HepG2 (cell line): ENCODE data around the gene TSNAX. TPM values are rescaled to one million over a fixed set of nuclear protein-coding genes. Genes with fewer than 3 reads are reported as not detected.

Experiments used
- CAMTA2 ChIP-seq: sonication (generic); formaldehyde crosslinking; IDR thresholded peaks from 2 replicates; pipeline ENCODE4 v1.4.0; 2020; ENCODE audit warnings: mild to moderate bottlenecking, missing genetic modification reagents, borderline replicate concordance
- EHMT2 ChIP-seq: fragments of 200-600 bp; sonication (generic); IDR thresholded peaks from 2 replicates; pipeline ENCODE4 v1.7.0; 2017; ENCODE audit warnings: antibody characterized with exemption, low read depth, low read length, borderline replicate concordance
- MXD4 ChIP-seq: IDR thresholded peaks from 2 replicates; pipeline ENCODE4 v1.6.1; 2016; ENCODE audit warnings: mild to moderate bottlenecking, missing biosample characterization, missing genetic modification reagents
- PHF20 ChIP-seq: sonication (generic); formaldehyde crosslinking; IDR thresholded peaks from 2 replicates; pipeline ENCODE4 v1.5.0; 2020; ENCODE audit warnings: mild to moderate bottlenecking, missing genetic modification reagents
- SNAI1 ChIP-seq: sonication (generic); formaldehyde crosslinking; IDR thresholded peaks from 2 replicates; pipeline ENCODE4 v1.5.0; 2020; ENCODE audit warnings: mild to moderate bottlenecking, missing genetic modification reagents, borderline replicate concordance
- SP5 ChIP-seq: IDR thresholded peaks from 2 replicates; pipeline ENCODE4 v1.6.1; 2016; ENCODE audit warnings: low read depth, borderline replicate concordance
- TBP ChIP-seq: sonication (generic); formaldehyde crosslinking; IDR thresholded peaks from 2 replicates; pipeline ENCODE4 v1.5.0; 2020; ENCODE audit warnings: missing genetic modification reagents
- TBX2 ChIP-seq: sonication (generic); formaldehyde crosslinking; IDR thresholded peaks from 2 replicates; pipeline ENCODE4 v1.5.0; 2020; ENCODE audit warnings: missing genetic modification reagents, mild to moderate bottlenecking, borderline replicate concordance
- ZFP90 ChIP-seq: sonication (generic); formaldehyde crosslinking; IDR thresholded peaks from 2 replicates; pipeline ENCODE4 v1.8.0; 2022; ENCODE audit warnings: missing genetic modification reagents, mild to moderate bottlenecking, inconsistent platforms, borderline replicate concordance
- ZNF329 ChIP-seq: sonication (generic); formaldehyde crosslinking; IDR thresholded peaks from 2 replicates; pipeline ENCODE4 v1.9.0; 2021; ENCODE audit warnings: low read depth, mild to moderate bottlenecking, missing genetic modification reagents
- ZNF335 ChIP-seq: sonication (generic); formaldehyde crosslinking; IDR thresholded peaks from 2 replicates; pipeline ENCODE4 v1.4.0; 2020; ENCODE audit warnings: missing genetic modification reagents
- ZNF543 ChIP-seq: sonication (generic); formaldehyde crosslinking; IDR thresholded peaks from 2 replicates; pipeline ENCODE4 v1.4.0; 2020; ENCODE audit warnings: mild to moderate bottlenecking, missing genetic modification reagents
- ZNF550 ChIP-seq: sonication (generic); formaldehyde crosslinking; IDR thresholded peaks from 2 replicates; pipeline ENCODE4 v1.4.0; 2020; ENCODE audit warnings: mild to moderate bottlenecking, missing genetic modification reagents, borderline replicate concordance
- ZNF556 ChIP-seq: sonication (generic); formaldehyde crosslinking; IDR thresholded peaks from 2 replicates; pipeline ENCODE4 v1.4.0; 2020; ENCODE audit warnings: mild to moderate bottlenecking, missing genetic modification reagents, borderline replicate concordance
- ZNF780A ChIP-seq: sonication (generic); formaldehyde crosslinking; IDR thresholded peaks from 2 replicates; pipeline ENCODE4 v1.8.0; 2022; ENCODE audit warnings: mild to moderate bottlenecking, missing genetic modification reagents, moderate library complexity
- polyA plus RNA-seq, 8 experiments: library from polyadenylated mRNA; depleted of rRNA in 3 of 8; stranded (reverse) in 7 of 8; unstranded in 1 of 8; fragments of >200 nt; fragmentation: Illumina TruSeq in 4 of 8; extraction: Trizol in 4 of 8; gene quantifications; 2 replicates each; pipeline versions ENCODE4 v1.2.1 to v1.2.3, GENCODE V29; 2011 to 2016; ENCODE audit warnings: low read depth in 4 of 8, missing spikeins in 1 of 8, mixed read lengths in 1 of 8; ENCODE audit not compliant: insufficient read depth in 1 of 8
- total RNA-seq, 5 experiments: library from RNA; depleted of rRNA; stranded (reverse); fragments of >200 nt; fragmentation: Illumina TruSeq; extraction: Trizol; gene quantifications; 2 replicates each; pipeline ENCODE4 v1.2.3, GENCODE V29; 2016; ENCODE audit warnings: low read depth in 1 of 5
- TF ChIP-seq, protein P1 (sequence below): IDR thresholded peaks from 2 replicates; pipeline ENCODE4 v1.6.1; 2012; ENCODE audit warnings: low read length, improper control_type of control experiment
- TF ChIP-seq, protein P2 (sequence below): sonication (generic); formaldehyde crosslinking; IDR thresholded peaks from 2 replicates; pipeline ENCODE4 v1.5.0; 2020; ENCODE audit warnings: missing genetic modification reagents
- TF ChIP-seq, protein P3 (sequence below): sonication (generic); formaldehyde crosslinking; IDR thresholded peaks from 2 replicates; pipeline ENCODE4 v1.8.0; 2022; ENCODE audit warnings: missing genetic modification reagents, mild to moderate bottlenecking, borderline replicate concordance
- TF ChIP-seq, protein P4 (sequence below): sonication (generic); formaldehyde crosslinking; IDR thresholded peaks from 2 replicates; pipeline ENCODE4 v1.8.0; 2023; ENCODE audit warnings: mild to moderate bottlenecking, missing genetic modification reagents
- TF ChIP-seq, protein P5 (sequence below): sonication (generic); formaldehyde crosslinking; IDR thresholded peaks from 2 replicates; pipeline ENCODE4 v1.4.0; 2020; ENCODE audit warnings: missing genetic modification reagents, borderline replicate concordance

The TSNAX gene
- total and polyA plus RNA-seq, 2 of the 13 experiments (the other 11 are each of a cell fraction or from before 2014, with no cell fraction given): 13.2 to 46.2 TPM

DNA sequence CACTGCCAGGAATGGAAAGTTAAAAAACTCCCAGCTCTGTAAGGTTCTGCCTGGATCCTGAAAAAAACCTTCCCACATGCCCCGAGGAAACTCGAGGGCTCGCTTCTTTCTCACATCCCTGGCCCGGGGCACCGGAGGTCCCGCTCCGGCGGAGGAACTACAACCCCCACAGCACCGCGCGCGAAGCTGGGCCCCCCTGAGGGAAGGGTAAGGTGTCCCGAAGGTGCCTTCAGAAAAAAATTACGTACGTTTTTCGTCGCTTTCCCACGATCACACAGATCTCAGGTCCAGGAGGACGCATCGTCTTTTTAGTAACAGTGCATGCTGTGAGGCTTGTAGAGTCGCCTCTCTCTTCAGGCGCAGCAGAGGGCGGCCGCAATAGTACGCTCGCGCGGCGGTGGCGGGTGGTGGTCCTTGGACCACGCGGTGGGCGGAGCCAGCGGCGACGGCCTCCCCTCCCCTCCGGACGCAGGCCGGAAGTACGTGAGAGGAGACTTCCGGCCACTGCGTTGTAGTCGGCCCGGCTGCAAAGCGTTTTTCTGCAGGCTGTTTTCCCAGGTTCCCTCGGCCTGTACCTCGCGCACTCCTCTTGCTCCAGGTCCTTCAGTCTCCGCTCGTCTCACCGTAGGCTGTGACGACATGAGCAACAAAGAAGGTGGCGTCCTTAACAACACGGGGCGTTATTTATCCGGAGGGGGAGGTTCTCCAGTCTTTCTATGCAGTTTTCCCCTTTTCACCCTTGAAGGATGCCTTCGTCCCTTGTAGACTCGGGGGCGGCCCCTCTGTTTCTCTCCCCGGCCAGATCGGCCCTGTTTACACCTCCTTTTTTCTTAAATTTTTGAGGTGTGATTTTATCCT is at the start of gene TSNAX (continued):
- TF ChIP-seq ZNF335 (CRISPR knock-in tag) (peak; percentile 100), EHMT2 (no peak), SP5 (CRISPR knock-in tag) (peak; percentile 68; the same call in 1 of the 2 replicates), SNAI1 (CRISPR knock-in tag) (no peak), PHF20 (CRISPR knock-in tag) (peak; percentile 85), ZNF329 (no peak), ZNF543 (0 out of 2 replicates have a peak, but pooled peaks have one; percentile 8), ZNF550 (CRISPR knock-in tag) (0 out of 2 replicates have a peak, but pooled peaks have one; percentile 19), TBX2 (CRISPR knock-in tag) (peak; percentile 77), ZFP90 (CRISPR knock-in tag) (peak; percentile 72; the same call in 1 of the 2 replicates), ZNF556 (CRISPR knock-in tag) (peak; percentile 47; the same call in 1 of the 2 replicates), CAMTA2 (peak; percentile 61; the same call in 1 of the 2 replicates), TBP (CRISPR knock-in tag) (no peak), MXD4 (CRISPR knock-in tag) (peak; percentile 13; the same call in 1 of the 2 replicates), ZNF780A (CRISPR knock-in tag) (no peak)
- TF ChIP-seq, protein P1, sequence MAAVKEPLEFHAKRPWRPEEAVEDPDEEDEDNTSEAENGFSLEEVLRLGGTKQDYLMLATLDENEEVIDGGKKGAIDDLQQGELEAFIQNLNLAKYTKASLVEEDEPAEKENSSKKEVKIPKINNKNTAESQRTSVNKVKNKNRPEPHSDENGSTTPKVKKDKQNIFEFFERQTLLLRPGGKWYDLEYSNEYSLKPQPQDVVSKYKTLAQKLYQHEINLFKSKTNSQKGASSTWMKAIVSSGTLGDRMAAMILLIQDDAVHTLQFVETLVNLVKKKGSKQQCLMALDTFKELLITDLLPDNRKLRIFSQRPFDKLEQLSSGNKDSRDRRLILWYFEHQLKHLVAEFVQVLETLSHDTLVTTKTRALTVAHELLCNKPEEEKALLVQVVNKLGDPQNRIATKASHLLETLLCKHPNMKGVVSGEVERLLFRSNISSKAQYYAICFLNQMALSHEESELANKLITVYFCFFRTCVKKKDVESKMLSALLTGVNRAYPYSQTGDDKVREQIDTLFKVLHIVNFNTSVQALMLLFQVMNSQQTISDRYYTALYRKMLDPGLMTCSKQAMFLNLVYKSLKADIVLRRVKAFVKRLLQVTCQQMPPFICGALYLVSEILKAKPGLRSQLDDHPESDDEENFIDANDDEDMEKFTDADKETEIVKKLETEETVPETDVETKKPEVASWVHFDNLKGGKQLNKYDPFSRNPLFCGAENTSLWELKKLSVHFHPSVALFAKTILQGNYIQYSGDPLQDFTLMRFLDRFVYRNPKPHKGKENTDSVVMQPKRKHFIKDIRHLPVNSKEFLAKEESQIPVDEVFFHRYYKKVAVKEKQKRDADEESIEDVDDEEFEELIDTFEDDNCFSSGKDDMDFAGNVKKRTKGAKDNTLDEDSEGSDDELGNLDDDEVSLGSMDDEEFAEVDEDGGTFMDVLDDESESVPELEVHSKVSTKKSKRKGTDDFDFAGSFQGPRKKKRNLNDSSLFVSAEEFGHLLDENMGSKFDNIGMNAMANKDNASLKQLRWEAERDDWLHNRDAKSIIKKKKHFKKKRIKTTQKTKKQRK: no peak
- TF ChIP-seq, protein P2, sequence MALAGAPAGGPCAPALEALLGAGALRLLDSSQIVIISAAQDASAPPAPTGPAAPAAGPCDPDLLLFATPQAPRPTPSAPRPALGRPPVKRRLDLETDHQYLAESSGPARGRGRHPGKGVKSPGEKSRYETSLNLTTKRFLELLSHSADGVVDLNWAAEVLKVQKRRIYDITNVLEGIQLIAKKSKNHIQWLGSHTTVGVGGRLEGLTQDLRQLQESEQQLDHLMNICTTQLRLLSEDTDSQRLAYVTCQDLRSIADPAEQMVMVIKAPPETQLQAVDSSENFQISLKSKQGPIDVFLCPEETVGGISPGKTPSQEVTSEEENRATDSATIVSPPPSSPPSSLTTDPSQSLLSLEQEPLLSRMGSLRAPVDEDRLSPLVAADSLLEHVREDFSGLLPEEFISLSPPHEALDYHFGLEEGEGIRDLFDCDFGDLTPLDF (CRISPR knock-in tag): peak; percentile 67
- TF ChIP-seq, protein P3, sequence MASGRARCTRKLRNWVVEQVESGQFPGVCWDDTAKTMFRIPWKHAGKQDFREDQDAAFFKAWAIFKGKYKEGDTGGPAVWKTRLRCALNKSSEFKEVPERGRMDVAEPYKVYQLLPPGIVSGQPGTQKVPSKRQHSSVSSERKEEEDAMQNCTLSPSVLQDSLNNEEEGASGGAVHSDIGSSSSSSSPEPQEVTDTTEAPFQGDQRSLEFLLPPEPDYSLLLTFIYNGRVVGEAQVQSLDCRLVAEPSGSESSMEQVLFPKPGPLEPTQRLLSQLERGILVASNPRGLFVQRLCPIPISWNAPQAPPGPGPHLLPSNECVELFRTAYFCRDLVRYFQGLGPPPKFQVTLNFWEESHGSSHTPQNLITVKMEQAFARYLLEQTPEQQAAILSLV: peak; percentile 79; the same call in 1 of the 2 replicates
- TF ChIP-seq, protein P4, sequence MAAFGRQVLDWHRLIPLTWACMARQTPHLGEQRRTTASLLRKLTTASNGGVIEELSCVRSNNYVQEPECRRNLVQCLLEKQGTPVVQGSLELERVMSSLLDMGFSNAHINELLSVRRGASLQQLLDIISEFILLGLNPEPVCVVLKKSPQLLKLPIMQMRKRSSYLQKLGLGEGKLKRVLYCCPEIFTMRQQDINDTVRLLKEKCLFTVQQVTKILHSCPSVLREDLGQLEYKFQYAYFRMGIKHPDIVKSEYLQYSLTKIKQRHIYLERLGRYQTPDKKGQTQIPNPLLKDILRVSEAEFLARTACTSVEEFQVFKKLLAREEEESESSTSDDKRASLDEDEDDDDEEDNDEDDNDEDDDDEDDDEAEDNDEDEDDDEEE (CRISPR knock-in tag): peak; percentile 89
- TF ChIP-seq, protein P5, sequence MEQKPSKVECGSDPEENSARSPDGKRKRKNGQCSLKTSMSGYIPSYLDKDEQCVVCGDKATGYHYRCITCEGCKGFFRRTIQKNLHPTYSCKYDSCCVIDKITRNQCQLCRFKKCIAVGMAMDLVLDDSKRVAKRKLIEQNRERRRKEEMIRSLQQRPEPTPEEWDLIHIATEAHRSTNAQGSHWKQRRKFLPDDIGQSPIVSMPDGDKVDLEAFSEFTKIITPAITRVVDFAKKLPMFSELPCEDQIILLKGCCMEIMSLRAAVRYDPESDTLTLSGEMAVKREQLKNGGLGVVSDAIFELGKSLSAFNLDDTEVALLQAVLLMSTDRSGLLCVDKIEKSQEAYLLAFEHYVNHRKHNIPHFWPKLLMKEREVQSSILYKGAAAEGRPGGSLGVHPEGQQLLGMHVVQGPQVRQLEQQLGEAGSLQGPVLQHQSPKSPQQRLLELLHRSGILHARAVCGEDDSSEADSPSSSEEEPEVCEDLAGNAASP (CRISPR knock-in tag): no peak
